DOHH2 (cell line): ENCODE measurements around the gene TTC3.

ENCODE experiments used
- EZH2phosphoT487 ChIP-seq: fragments of 200-600 bp; sonication (generic); IDR thresholded peaks from 2 replicates; pipeline ENCODE4 v1.6.1; 2017; ENCODE audit warnings: borderline replicate concordance, mild to moderate bottlenecking, antibody characterized with exemption, low read length, moderate library complexity, mixed read lengths
- TF ChIP-seq, protein P1 (sequence below): fragments of 200-600 bp; sonication (generic); IDR thresholded peaks from one replicate; pipeline ENCODE4 v1.5.1; 2014; ENCODE audit warnings: antibody characterized with exemption, mild to moderate bottlenecking, low read depth, low read length; ENCODE audit not compliant: poor library complexity, severe bottlenecking

DNA sequence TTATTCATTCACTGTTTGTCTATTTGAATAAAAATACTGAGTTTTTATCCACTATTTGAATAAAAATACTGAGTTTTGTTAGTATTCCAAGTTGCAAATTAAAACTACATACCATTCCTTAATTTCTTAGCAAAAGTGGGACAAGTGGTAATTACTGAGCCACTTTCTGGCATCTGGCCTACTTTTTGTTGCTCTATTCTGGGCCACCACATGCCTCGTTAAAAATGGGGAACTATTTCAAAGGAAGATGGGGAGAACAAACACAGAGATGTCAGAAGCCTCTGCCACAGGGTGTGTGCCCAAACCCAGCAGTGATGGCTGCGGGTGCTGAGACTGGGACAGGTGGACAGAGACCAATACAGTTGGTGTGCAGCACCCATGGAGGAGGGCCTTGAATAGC lies 14.8 kb upstream of the TTC3 start:
- TF ChIP-seq, protein P1, sequence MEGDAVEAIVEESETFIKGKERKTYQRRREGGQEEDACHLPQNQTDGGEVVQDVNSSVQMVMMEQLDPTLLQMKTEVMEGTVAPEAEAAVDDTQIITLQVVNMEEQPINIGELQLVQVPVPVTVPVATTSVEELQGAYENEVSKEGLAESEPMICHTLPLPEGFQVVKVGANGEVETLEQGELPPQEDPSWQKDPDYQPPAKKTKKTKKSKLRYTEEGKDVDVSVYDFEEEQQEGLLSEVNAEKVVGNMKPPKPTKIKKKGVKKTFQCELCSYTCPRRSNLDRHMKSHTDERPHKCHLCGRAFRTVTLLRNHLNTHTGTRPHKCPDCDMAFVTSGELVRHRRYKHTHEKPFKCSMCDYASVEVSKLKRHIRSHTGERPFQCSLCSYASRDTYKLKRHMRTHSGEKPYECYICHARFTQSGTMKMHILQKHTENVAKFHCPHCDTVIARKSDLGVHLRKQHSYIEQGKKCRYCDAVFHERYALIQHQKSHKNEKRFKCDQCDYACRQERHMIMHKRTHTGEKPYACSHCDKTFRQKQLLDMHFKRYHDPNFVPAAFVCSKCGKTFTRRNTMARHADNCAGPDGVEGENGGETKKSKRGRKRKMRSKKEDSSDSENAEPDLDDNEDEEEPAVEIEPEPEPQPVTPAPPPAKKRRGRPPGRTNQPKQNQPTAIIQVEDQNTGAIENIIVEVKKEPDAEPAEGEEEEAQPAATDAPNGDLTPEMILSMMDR = no peak
- no peak for TF ChIP-seq EZH2phosphoT487
